Activated CD4-positive, CD25-positive, alpha-beta regulatory T cell (primary cell): Measurements from ENCODE around the gene EPN2.
"Not testable (repeated sequence)": the region's sequence is repeated elsewhere in the genome, so short reads cannot be mapped to it uniquely, and the experiment has no call there.

Experiments used
- DNase-seq, 4 experiments: peaks; one replicate each; lab custom pipeline; 2025; lab: John Stamatoyannopoulos, UW

EPN2 gene

GRCh38 chr17:19345486-19346350, 108.6 kb downstream of the EPN2 start:
- DNase-seq: no peak

GRCh38 chr17:19346351-19347255, 109.4 kb downstream of the EPN2 start:
- no peak for DNase-seq

GRCh38 chr17:19347323-19348080, 110.3 kb downstream of the EPN2 start:
- DNase-seq: no peak

- no peak for DNase-seq
Measured at GRCh38 chr17:19348081-19348650, 111.0 kb downstream of the EPN2 start.

GRCh38 chr17:19348806-19349205, 111.6 kb downstream of the EPN2 start:
- no peak for DNase-seq

GRCh38 chr17:19353401-19353800, 116.2 kb downstream of the EPN2 start:
- not testable (repeated sequence) for DNase-seq

GRCh38 chr17:19354748-19355147, 117.6 kb downstream of the EPN2 start:
- no peak for DNase-seq

GRCh38 chr17:19357351-19357750, 120.2 kb downstream of the EPN2 start:
- DNase-seq: no peak

GRCh38 chr17:19357761-19358160, 120.6 kb downstream of the EPN2 start:
- no peak for DNase-seq

- DNase-seq: no peak
Measured at GRCh38 chr17:19359151-19359550, 122.0 kb downstream of the EPN2 start.

GRCh38 chr17:19359856-19360255, 122.7 kb downstream of the EPN2 start:
- DNase-seq: no peak

GRCh38 chr17:19360772-19361171, 123.6 kb downstream of the EPN2 start:
- no peak for DNase-seq

GRCh38 chr17:19361326-19361725, 124.2 kb downstream of the EPN2 start:
- DNase-seq: no peak

GRCh38 chr17:19361944-19362276, 124.7 kb downstream of the EPN2 start:
- DNase-seq: no peak

GRCh38 chr17:19362277-19363113, 125.3 kb downstream of the EPN2 start, which contains the start of gene B9D1:
TSS of gene B9D1 (minus strand) at chr17:19362723. CDS start at chr17:19362569, 154 bp downstream.
- DNase-seq: peak; percentile 87 to 93 (median 90)

GRCh38 chr17:19363114-19363438, 125.9 kb downstream of the EPN2 start:
- no peak for DNase-seq

GRCh38 chr17:19363460-19364035, 126.4 kb downstream of the EPN2 start:
- no peak for DNase-seq

- DNase-seq: no peak
Measured at GRCh38 chr17:19364699-19365498, 127.7 kb downstream of the EPN2 start.

GRCh38 chr17:19365499-19365817, 128.3 kb downstream of the EPN2 start:
- no peak for DNase-seq
